HL-60 (cell line): ENCODE results near the gene FANCC.

Experiments used
- DNase-seq, 2 experiments: peaks; one replicate each; pipeline ENCODE4 v3.0.0-alpha.2; 2010 to 2020; ENCODE audit warnings: low read depth in 1 of 2, low spot score in 1 of 2
- H3K27ac ChIP-seq: fragments of 250-450 bp; sonication (Bioruptor Pico); replicated peaks from 2 replicates; pipeline ENCODE4 v1.5.1; 2020; ENCODE audit warnings: mild to moderate bottlenecking, moderate library complexity
- H3K27me3 ChIP-seq: fragments of 250-450 bp; sonication (Bioruptor Pico); 2 replicates; pipeline ENCODE4 v1.5.1; 2021; ENCODE audit warnings: mild to moderate bottlenecking, moderate library complexity; ENCODE audit not compliant: insufficient read depth, poor library complexity, severe bottlenecking
- H3K4me3 ChIP-seq: replicated peaks from 2 replicates; pipeline ENCODE4 v1.5.1; 2011; ENCODE audit warnings: mild to moderate bottlenecking, control low read depth, low read length; ENCODE audit not compliant: insufficient read depth
- CTCF ChIP-seq: IDR thresholded peaks from one replicate; pipeline ENCODE4 v1.5.1; 2011; ENCODE audit warnings: low read length, control low read depth, inconsistent platforms; ENCODE audit not compliant: insufficient read depth
- GABPA ChIP-seq: IDR thresholded peaks from 2 replicates; pipeline ENCODE4 v1.6.1; 2012; ENCODE audit warnings: low read depth
- POLR2AphosphoS5 ChIP-seq: IDR thresholded peaks from 2 replicates; pipeline ENCODE4 v1.6.1; 2012; ENCODE audit warnings: low read depth
- REST ChIP-seq: IDR thresholded peaks from 2 replicates; pipeline ENCODE4 v1.6.1; 2012; ENCODE audit warnings: low read depth; ENCODE audit not compliant: insufficient replicate concordance
- SPI1 ChIP-seq: IDR thresholded peaks from 2 replicates; pipeline ENCODE4 v1.6.1; 2012; ENCODE audit warnings: low read depth, mild to moderate bottlenecking, borderline replicate concordance

FANCC gene

GRCh38 chr9:95124582-95125367 is 192.7 kb downstream of the FANCC start:
- H3K27me3 ChIP-seq = no peaks in the 10 kb centered on the region
- H3K4me3 ChIP-seq = no peak overlapping the region
- DNase-seq = no peak
- H3K27ac ChIP-seq = no peak overlapping the region
- TF ChIP-seq SPI1 = no peak
- TF ChIP-seq CTCF = no peak
- no peak for TF ChIP-seq POLR2AphosphoS5
- TF ChIP-seq REST = no peak
- no peak for TF ChIP-seq GABPA

DNA sequence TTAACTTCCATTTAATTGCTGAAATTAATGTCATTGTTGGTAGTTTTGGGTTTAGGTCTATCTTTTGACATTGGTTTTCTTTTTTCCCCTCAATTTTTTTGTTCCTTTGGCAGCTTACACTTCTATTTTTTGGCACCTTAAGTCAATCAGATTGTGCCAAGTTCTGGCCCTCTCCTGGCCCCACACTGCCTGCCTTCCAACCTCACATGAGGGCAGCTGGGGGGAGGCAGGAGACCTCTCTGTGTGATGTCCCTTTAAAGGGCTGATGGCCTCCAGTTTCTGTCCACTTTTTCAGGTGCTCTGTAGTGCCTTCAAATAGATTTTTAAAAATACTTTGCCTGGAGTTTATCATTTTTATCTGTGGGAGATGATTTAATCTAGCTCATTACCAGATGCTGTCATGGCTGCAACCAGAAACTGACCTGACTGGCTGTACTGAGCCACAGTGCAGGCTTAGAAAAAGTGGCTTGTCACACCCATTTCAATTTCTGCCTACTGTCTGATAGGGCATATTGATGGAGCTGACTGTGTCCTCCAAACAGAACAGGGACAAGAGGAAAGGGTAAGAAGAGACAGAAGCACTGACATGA is 196.6 kb downstream of the FANCC start:
- TF ChIP-seq POLR2AphosphoS5 (no peak), SPI1 (no peak), REST (no peak), CTCF (no peak), GABPA (no peak)
- no peak for DNase-seq
- no peaks in the 10 kb centered on the region for H3K27me3 ChIP-seq
- no peak overlapping the region for H3K27ac ChIP-seq
- H3K4me3 ChIP-seq = no peak overlapping the region

- no peaks in the 10 kb centered on the region for H3K27me3 ChIP-seq
- TF ChIP-seq REST (no peak), SPI1 (no peak), POLR2AphosphoS5 (no peak), CTCF (no peak), GABPA (no peak)
- H3K27ac ChIP-seq = no peak overlapping the region
- no peak overlapping the region for H3K4me3 ChIP-seq
- DNase-seq = no peak
Observed at GRCh38 chr9:95118596-95118995, 198.9 kb downstream of the FANCC start.
